Duodenal mucosa (tissue), 2 donors: ENCODE measurements around the gene XAF1.
A peak's percentile ranks its signal among the peaks of the same experiment; 100 is the strongest.
"Not testable (repeated sequence)": the region's sequence is repeated elsewhere in the genome, so short reads cannot be mapped to it uniquely, and the experiment has no call there.

Source experiments
- H3K27ac ChIP-seq: one replicate; pipeline ENCODE4 v1.7.0; 2013; ENCODE audit warnings: low read depth, low read length
- H3K27me3 ChIP-seq, 2 donors: one replicate each; pipeline ENCODE4 v1.7.0; 2013; ENCODE audit warnings: low read length in 2 of 2, control low read depth in 1 of 2; ENCODE audit not compliant: insufficient read depth in 2 of 2, control insufficient read depth in 1 of 2
- H3K36me3 ChIP-seq, 2 donors: one replicate each; pipeline ENCODE4 v1.7.0; 2013; ENCODE audit warnings: low read length in 2 of 2, control low read depth in 1 of 2; ENCODE audit not compliant: insufficient read depth in 2 of 2, control insufficient read depth in 1 of 2
- H3K4me1 ChIP-seq, 2 donors: one replicate each; pipeline ENCODE4 v1.7.0; 2013; ENCODE audit warnings: low read length in 2 of 2, control low read depth in 1 of 2; ENCODE audit not compliant: insufficient read depth in 2 of 2, control insufficient read depth in 1 of 2
- H3K4me3 ChIP-seq, 2 donors: one replicate each; pipeline ENCODE4 v1.7.0; 2013; ENCODE audit warnings: low read length in 2 of 2, low read depth in 1 of 2
- H3K9ac ChIP-seq, 2 donors: one replicate each; pipeline ENCODE4 v1.7.0; 2013; ENCODE audit warnings: low read length in 2 of 2, low read depth in 1 of 2
- H3K9me3 ChIP-seq, 2 donors: one replicate each; pipeline ENCODE4 v1.7.0; 2013; ENCODE audit warnings: low read length in 2 of 2, control low read depth in 1 of 2; ENCODE audit not compliant: control insufficient read depth in 1 of 2

XAF1 gene

GRCh38 chr17:6752068-6752909 is 3.6 kb upstream of the XAF1 start:
- Histone ChIP-seq H3K36me3 (no peaks in the 10 kb centered on the region), H3K4me3 (no peak overlapping the region), H3K27ac (peak overlapping the region; percentile 73), H3K4me1 (peaks cover 9 to 24% of the 10 kb centered on the region in 2 donors), H3K27me3 (no peaks in the 10 kb centered on the region), H3K9me3 (no peaks in the 10 kb centered on the region), H3K9ac (peak overlapping the region in 1 of 2 donors; percentile 7)

GRCh38 chr17:6753006-6753445 is 2.8 kb upstream of the XAF1 start:
- H3K27me3 ChIP-seq: no peaks in the 10 kb centered on the region
- H3K9me3 ChIP-seq: no peaks in the 10 kb centered on the region
- H3K4me1 ChIP-seq: peaks cover 10 to 31% of the 10 kb centered on the region in 2 donors
- H3K36me3 ChIP-seq: no peaks in the 10 kb centered on the region
- no peak overlapping the region for H3K9ac ChIP-seq
- no peak overlapping the region for H3K4me3 ChIP-seq
- H3K27ac ChIP-seq: peak overlapping the region; percentile 73

GRCh38 chr17:6753546-6753945 is 2.3 kb upstream of the XAF1 start:
- H3K9me3 ChIP-seq: no peaks in the 10 kb centered on the region
- H3K36me3 ChIP-seq: no peaks in the 10 kb centered on the region
- H3K4me1 ChIP-seq: peaks cover 10 to 33% of the 10 kb centered on the region in 2 donors
- H3K27ac ChIP-seq: no peak overlapping the region
- H3K4me3 ChIP-seq: no peak overlapping the region
- no peaks in the 10 kb centered on the region for H3K27me3 ChIP-seq
- H3K9ac ChIP-seq: no peak overlapping the region

GRCh38 chr17:6755281-6755680 is 565 bp upstream of the XAF1 start:
- H3K9ac ChIP-seq: peak overlapping the region; percentile 73 to 88
- peaks cover 10 to 33% of the 10 kb centered on the region in 2 donors for H3K4me1 ChIP-seq
- H3K9me3 ChIP-seq: no peaks in the 10 kb centered on the region
- no peaks in the 10 kb centered on the region for H3K27me3 ChIP-seq
- peak overlapping the region; percentile 89 to 91 for H3K4me3 ChIP-seq
- peaks cover 11 to 13% of the 10 kb centered on the region in 2 donors for H3K36me3 ChIP-seq
- H3K27ac ChIP-seq: peak overlapping the region; percentile 78

GRCh38 chr17:6756425-6757031 is 682 bp downstream of the XAF1 start:
- Histone ChIP-seq H3K9ac (peak overlapping the region; percentile 73 to 88), H3K4me3 (peak overlapping the region; percentile 89 to 91), H3K27me3 (no peaks in the 10 kb centered on the region), H3K27ac (no peak overlapping the region), H3K36me3 (peaks cover 16 to 23% of the 10 kb centered on the region in 2 donors), H3K9me3 (no peaks in the 10 kb centered on the region), H3K4me1 (peaks cover 10 to 33% of the 10 kb centered on the region in 2 donors)

GRCh38 chr17:6757747-6758146 is 1.9 kb downstream of the XAF1 start:
- H3K9ac ChIP-seq: no peak overlapping the region
- H3K4me1 ChIP-seq: peaks cover 4 to 26% of the 10 kb centered on the region in 2 donors
- H3K27me3 ChIP-seq: no peaks in the 10 kb centered on the region
- H3K4me3 ChIP-seq: no peak overlapping the region
- peaks cover 26 to 35% of the 10 kb centered on the region in 2 donors for H3K36me3 ChIP-seq
- H3K9me3 ChIP-seq: no peaks in the 10 kb centered on the region
- H3K27ac ChIP-seq: no peak overlapping the region

GRCh38 chr17:6761779-6762178 is 5.9 kb downstream of the XAF1 start:
- Histone ChIP-seq H3K27me3 (no peaks in the 10 kb centered on the region), H3K4me3 (no peak overlapping the region), H3K36me3 (peaks cover 50 to 65% of the 10 kb centered on the region in 2 donors), H3K27ac (no peak overlapping the region), H3K9me3 (no peaks in the 10 kb centered on the region), H3K4me1 (peaks cover 4 to 14% of the 10 kb centered on the region in 2 donors), H3K9ac (no peak overlapping the region)

GRCh38 chr17:6768447-6768846 is 12.6 kb downstream of the XAF1 start:
- H3K27me3 ChIP-seq: no peaks in the 10 kb centered on the region
- peaks cover 78 to 89% of the 10 kb centered on the region in 2 donors for H3K36me3 ChIP-seq
- H3K4me1 ChIP-seq: no peaks in the 10 kb centered on the region
- H3K9me3 ChIP-seq: peaks cover 7 to 16% of the 10 kb centered on the region in 2 donors
- no peak overlapping the region for H3K9ac ChIP-seq
- H3K4me3 ChIP-seq: no peak overlapping the region
- no peak overlapping the region for H3K27ac ChIP-seq

- peaks cover 52 to 60% of the 10 kb centered on the region in 2 donors for H3K36me3 ChIP-seq
- peaks cover 12 to 34% of the 10 kb centered on the region in 2 donors for H3K9me3 ChIP-seq
Measured at GRCh38 chr17:6772016-6772415, 16.2 kb downstream of the XAF1 start.

GRCh38 chr17:6774906-6775305 is 19.1 kb downstream of the XAF1 start:
- H3K9ac ChIP-seq, H3K4me1 ChIP-seq, H3K4me3 ChIP-seq, H3K27ac ChIP-seq: not testable (repeated sequence)
- Histone ChIP-seq H3K36me3 (peaks cover 28 to 36% of the 10 kb centered on the region in 2 donors), H3K9me3 (peaks cover 7 to 18% of the 10 kb centered on the region in 2 donors), H3K27me3 (peaks cover 9 to 13% of the 10 kb centered on the region in 2 donors)

More at GRCh38 chr17:6772016-6772415, 16.2 kb downstream of the XAF1 start:
- Histone ChIP-seq H3K4me1 (no peaks in the 10 kb centered on the region), H3K4me3 (no peak overlapping the region), H3K27me3 (peaks cover 9 to 11% of the 10 kb centered on the region in 2 donors), H3K27ac (no peak overlapping the region), H3K9ac (no peak overlapping the region)
